ENCODE data around the gene LRRC23.
A peak's percentile ranks its signal among the peaks of the same experiment; 100 is the strongest.
"Not testable (repeated sequence)": the region's sequence is repeated elsewhere in the genome, so short reads cannot be mapped to it uniquely, and the experiment has no call there.

The LRRC23 gene

DNA sequence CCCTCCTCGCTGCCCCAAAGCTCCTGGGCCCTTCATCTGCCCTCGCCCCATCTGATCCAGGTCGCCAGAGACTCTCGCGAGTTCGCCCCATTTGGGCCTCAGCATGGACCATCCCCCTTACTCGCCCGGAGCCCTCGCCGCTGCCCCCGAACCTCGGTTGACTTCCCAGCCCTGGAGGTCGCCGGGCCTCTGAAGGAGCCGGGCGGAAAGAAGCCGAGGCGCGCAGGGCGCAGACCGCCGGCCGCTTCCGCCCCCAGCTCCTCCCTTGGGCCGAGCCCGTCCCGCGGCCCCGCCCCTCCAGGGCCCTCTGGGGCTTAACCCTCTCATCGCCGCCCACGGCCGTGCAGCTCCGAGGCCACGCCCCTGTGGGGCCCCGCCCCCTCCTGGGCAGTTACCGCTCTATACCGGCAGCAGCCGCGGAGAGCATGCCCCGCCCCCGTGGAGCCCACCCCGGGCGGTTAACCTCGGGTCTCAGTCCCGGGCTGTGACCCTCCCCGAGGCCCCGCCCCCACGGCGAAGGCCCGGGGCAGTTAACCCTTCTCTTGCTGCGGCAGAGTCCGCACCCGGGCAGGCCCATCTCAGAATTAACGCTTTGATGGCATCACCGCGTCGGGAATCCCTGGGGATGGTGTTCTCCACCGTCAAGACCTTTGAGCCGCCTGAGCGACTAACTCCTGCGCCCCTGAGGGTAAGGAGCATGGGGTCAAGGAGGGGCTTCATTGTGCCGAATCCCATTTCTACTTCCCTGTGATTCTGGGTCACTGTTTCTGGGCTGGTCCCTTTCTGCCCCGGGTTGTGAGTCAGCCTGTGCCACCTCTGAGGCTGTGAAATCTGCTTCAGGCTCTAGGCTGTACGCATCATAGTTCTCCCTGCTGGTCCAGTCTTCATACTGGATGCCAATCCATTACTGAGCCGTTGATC lies 31.3 kb upstream of the LRRC23 start, which contains the start of gene SPSB2:
Gene SPSB2 (minus strand): TSS at position 210 of the 921 bp plus-strand sequence. CDS start 402 bp downstream, outside the sequence.
- DNase-seq: peak; percentile 100

GRCh38 chr12:6874015-6874368 lies 30.6 kb upstream of the LRRC23 start:
- DNase-seq: not testable (repeated sequence)

DNA sequence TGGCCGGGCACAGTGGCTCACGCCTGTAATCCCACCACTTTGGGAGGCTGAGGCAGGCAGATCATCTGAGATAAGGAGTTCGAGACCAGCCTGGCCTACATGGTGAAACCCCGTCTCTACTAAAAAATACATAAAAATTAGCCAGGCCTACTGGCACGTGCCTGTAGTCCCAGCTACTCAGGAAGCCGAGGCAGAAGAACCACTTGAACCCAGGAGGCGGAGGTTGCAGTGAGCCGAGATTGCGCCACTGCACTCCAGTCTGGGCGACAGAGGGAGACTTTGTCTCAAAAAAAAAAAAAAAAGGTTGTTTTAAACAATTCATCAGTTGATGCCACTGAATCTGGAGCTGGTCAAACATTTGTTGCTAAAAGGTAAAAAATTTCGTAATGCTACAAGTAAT lies 24.8 kb upstream of the LRRC23 start:
- DNase-seq: not testable (repeated sequence)

DNA sequence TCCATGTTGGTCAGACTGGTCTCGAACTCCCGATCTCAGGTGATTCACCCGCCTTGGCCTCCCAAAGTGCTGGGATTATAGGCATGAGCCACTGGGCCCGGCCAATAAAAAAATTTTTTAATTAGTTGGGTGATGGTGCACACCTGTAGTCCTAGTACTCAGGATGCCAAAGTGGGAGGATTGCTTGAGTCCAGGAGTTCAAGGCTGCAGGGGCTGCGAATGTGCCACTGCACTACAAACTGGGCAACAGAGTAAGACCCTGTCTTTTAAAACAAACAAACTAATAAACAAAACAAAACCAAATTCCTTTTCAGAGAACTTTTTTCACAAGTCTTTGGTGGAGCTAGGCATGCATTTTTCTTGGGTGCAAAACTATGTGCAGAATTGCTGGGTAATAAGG lies 21.4 kb upstream of the LRRC23 start:
- no peak for DNase-seq

DNA sequence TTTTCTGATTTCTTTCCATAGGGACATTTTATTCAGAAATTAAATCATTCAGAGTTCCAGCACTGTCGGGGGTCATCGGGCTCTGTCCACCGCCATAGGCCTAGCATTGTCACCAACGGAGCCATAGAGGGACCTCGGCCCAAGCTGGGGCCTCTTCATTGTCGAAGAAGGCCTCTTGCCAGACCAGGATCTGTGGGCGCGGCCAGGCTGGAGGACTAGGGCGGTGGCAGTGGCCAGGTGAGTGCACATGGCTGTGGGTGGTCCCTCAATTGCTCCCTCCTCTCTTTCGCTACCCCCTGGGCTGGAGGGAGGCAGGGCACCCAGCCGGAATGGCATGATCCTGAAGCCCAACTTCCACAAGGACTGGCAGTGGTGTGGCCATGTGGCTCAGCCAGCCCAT lies 20.9 kb upstream of the LRRC23 start:
- no peak for DNase-seq

DNA sequence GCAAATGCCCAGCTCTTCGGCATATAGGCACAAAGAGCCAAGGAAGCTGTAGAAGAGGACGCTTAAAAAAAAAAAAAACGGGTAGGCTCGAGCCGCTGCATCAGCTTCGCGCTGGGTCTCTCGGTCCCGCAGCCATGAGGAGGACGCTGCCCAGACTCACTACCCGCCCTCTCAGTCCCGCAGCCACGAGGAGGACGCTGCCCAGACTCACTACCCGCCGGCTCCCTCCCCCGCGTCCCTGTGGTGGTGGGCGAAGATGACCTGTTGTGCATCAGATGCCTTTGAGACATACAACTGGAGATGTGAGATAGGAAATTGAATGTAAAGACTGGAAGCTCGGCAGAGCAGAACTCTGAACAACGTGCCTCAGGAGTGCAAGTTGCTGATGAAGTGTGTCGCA lies 20.1 kb upstream of the LRRC23 start:
- DNase-seq: no peak

- not testable (repeated sequence) for DNase-seq
Measured at GRCh38 chr12:6886206-6886999, 18.2 kb upstream of the LRRC23 start.

DNA sequence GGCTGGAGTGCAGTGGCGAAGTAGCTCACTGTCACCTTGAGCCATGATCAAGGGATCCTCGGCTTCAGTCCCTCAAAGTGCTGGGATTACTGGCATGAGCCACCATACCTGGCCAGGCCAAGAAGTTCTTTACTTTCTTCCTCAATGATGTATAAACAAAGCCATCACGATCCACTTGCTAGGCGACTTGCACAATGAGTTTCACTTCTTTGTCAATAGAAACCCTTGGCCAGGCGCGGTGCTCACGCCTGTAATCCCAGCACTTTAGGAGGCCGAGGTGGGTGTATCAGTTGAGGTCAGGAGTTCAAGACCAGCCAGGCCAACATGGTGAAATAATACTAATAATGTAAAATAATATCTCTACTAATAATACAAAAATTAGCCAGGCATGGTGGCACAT lies 17.2 kb upstream of the LRRC23 start:
- DNase-seq: no peak

- DNase-seq: no peak
Measured at GRCh38 chr12:6888360-6888759, 16.3 kb upstream of the LRRC23 start.

GRCh38 chr12:6888794-6889193 lies 15.8 kb upstream of the LRRC23 start:
- not testable (repeated sequence) for DNase-seq

DNA sequence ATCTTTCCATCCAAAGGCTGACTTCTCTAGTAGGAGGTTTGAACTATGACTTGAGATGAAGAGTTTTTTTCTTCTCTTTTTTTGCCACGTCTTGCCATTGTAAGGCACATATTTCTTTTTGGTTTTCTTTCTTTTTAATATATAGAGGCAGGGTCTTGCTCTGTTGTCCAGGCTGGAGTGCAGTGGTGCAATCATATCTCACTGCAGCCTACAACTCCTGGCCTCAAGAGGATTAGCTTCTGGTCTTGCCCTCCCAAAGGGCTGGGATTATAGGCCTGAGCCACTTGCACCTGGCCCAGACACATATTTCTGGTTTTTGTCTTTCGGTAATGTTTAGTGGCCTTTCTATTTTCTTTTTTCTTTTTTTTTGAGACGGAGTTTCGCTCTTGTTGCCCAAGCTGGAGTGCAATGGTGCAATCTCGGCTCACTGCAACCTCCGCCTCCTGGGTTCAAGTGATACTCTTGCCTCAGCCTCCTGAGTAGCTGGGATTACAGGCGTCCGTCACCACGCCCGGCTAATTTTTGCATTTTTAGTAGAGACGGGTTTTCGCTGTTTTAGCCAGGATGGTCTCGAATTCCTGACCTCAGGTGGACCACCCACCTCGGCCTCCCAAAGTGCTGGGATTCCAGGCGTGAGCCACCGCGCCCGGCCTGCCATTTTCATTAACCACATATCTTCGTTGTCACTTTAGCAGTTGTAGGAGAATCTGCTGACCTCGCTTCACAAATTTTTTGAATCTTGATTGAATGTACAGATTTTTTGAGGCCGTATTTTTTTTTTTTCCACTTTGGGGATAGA lies 14.6 kb upstream of the LRRC23 start:
- not testable (repeated sequence) for DNase-seq

GRCh38 chr12:6890789-6891645 lies 13.6 kb upstream of the LRRC23 start:
- DNase-seq: peak; percentile 100

GRCh38 chr12:6891646-6892001 lies 13.0 kb upstream of the LRRC23 start:
- DNase-seq: no peak

- not testable (repeated sequence) for DNase-seq
Measured at GRCh38 chr12:6892683-6893082, 11.9 kb upstream of the LRRC23 start.

GRCh38 chr12:6894321-6894720 lies 10.3 kb upstream of the LRRC23 start:
- DNase-seq: no peak

GRCh38 chr12:6896846-6897435 lies 7.7 kb upstream of the LRRC23 start:
- peak; percentile 72 for DNase-seq

DNA sequence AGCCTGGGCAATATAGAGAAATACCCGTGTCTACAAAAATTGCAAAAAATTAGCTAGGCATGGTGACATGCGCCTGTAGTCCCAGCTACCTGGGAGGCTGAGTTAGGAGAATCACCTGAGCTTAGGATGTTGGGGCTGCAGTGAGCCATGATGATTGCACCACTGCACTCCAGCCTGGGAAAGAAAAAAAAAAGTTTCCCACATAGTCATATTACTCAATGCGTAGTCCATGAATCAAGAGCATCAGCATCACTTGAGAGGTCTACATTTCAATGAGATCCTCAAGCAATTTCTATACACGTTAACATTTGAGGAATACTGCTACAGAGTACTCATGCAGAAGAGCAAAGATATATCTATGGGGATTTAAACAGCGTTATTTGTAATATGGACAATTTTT lies 5.2 kb upstream of the LRRC23 start:
- DNase-seq: no peak

GRCh38 chr12:6899837-6900519 lies 4.6 kb upstream of the LRRC23 start:
- peak; percentile 58 for DNase-seq

DNA sequence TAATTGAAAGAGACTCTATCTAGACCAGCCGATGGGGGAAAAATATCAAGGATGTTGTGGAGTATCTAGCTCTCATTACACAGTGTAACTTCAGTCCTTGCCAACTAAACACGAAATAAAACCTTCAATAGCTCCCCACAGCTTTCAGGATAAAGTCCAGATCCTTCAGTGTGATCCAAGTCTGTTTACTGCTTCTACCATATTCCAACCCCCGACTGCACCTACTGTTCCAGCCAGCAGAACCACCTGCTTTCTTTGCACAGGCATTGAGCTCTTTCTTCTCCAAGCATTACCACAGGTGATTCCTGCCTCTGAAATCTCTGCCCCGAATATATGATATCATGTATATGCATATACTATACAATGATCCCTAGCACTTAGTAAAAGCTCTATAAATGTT lies 2.2 kb upstream of the LRRC23 start:
- DNase-seq: no peak

- DNase-seq: no peak
Measured at GRCh38 chr12:6903722-6904121, 900 bp upstream of the LRRC23 start.

GRCh38 chr12:6905414-6906040 lies 905 bp downstream of the LRRC23 start:
- DNase-seq: no peak

Measured in NCI-H2171 treated with DMSO at 0.1 percent for 48 hours (cell line).